ENCODE measurements around the gene MFGE8. TPM values are rescaled to one million over a fixed set of nuclear protein-coding genes. Genes with fewer than 3 reads are reported as not detected.
A peak's percentile ranks its signal among the peaks of the same experiment; 100 is the strongest.

The MFGE8 gene
- polyA plus RNA-seq, 4 donors, result 4.0 to 104 (median 22.2) TPM

DNA sequence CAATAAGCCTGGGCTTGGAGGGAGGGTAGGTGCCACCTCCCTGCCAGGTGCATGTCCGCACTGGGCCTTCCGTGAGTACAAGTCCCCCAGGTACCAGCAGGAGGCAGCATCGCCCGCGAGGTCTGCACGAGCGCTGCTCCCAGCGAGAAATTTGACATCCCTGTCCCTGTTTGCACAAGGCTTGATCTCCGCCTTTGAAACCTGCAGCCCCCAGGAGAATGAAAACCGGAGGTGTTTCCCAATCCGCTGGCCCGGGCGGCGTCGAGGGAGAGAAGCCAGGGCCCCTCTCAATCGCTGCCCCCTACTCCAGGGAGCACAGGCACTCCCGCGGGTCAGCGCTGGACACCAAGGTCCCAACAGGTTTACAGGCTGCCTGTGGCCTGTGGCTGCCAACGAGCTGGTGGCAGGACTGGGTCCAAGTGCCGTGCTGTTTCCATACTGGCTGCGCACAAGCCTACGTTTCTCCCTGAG lies 18.8 kb downstream of the MFGE8 start:
- Histone ChIP-seq H3K36me3 (ENCODE audit: control insufficient read depth in 3 of 3, insufficient read depth in 2 of 3, low read depth in 1 of 3, low read length in 3 of 3) (no peaks in the 10 kb centered on the region), H3K4me3 (ENCODE audit: low read depth in 1 of 3, low read length in 3 of 3) (peak overlapping the region in 2 of 3 donors; percentile 57 to 58), H3K27me3 (ENCODE audit: control insufficient read depth in 3 of 3, insufficient read depth in 3 of 3, low read length in 3 of 3) (peaks cover 0 to 24% (median 0%) of the 10 kb centered on the region in 3 donors), H3K9me3 (ENCODE audit: control insufficient read depth in 2 of 2, insufficient read depth in 1 of 2, low read depth in 1 of 2, low read length in 1 of 2) (no peaks in the 10 kb centered on the region), H3K27ac (ENCODE audit: low read depth in 1 of 3, low read length in 2 of 3) (no peak overlapping the region), H3K4me1 (ENCODE audit: control insufficient read depth in 3 of 3, insufficient read depth in 2 of 3, low read depth in 1 of 3, low read length in 2 of 3) (no peaks in the 10 kb centered on the region)
- peak; percentile 38 to 75 for DNase-seq
- WGBS, 3 donors, result 2 to 5% (median 3%) methylated on average over 22 to 23 of the region's 23 CpGs
- no peak for FAIRE-seq

DNA sequence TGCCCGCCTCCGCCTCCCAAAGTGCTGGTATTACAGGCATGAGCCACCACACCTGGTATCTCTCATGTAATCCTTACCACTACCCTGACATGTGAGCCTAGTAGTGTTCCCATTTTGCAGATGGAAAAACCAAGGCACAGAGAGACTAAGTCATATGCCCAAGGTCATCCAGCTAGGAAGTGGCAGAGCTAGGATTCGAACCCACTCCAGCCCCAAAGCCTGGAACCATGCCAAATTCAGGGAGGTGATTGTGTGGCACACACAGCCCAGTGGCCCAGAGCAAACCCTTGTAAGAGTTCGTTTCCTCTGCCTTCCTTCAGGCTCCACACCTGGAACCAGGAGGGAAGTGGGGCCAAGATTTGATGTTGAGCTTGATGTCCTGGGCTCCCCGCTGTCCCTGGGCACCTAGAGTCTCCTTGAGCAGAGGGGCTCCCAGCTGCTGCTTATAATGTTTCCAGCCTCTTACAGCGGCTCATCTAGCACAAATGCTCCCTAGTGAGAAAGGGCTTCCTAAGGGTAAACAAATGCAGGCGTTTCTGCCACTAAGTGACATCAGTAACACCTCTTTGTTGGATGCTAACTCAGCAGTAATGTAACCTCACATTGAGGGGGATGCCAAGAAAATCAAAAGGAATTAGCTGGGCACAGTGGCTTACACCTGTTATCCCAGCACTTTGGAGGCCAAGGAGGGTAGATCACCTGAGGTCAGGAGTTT lies 21.5 kb downstream of the MFGE8 start:
- no peak for DNase-seq
- H3K4me3 ChIP-seq (ENCODE audit: low read depth in 1 of 3, low read length in 3 of 3), result no peak overlapping the region
- H3K4me1 ChIP-seq (ENCODE audit: control insufficient read depth in 3 of 3, insufficient read depth in 2 of 3, low read depth in 1 of 3, low read length in 2 of 3), result no peaks in the 10 kb centered on the region
- WGBS, 3 donors, result 66 to 85% (median 79%) methylated on average over 7 of the region's 7 CpGs
- no peaks in the 10 kb centered on the region for H3K9me3 ChIP-seq (ENCODE audit: control insufficient read depth in 2 of 2, insufficient read depth in 1 of 2, low read depth in 1 of 2, low read length in 1 of 2)
- no peak for FAIRE-seq
- H3K27ac ChIP-seq (ENCODE audit: low read depth in 1 of 3, low read length in 2 of 3), result no peak overlapping the region
- no peaks in the 10 kb centered on the region for H3K36me3 ChIP-seq (ENCODE audit: control insufficient read depth in 3 of 3, insufficient read depth in 2 of 3, low read depth in 1 of 3, low read length in 3 of 3)
- peaks cover 0 to 24% (median 0%) of the 10 kb centered on the region in 3 donors for H3K27me3 ChIP-seq (ENCODE audit: control insufficient read depth in 3 of 3, insufficient read depth in 3 of 3, low read length in 3 of 3)

DNA sequence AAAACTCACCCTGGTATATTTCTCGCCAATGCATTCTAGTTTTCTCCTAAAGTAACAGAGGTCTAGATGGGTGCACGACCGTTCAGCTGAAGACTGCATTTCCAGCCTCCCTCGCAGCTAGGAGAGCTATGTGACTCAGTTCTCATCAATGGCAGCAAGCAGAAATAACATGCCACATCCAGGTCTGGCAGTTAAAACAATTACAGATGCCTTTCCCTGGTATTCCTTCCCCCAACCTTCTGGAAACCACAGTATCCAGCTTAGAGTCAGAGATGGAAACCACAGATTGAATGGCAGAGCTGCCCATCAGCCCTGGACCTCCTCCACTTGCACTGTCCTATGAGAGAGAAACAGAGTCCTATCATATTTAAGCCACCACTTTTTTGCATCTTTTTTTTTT lies 22.7 kb downstream of the MFGE8 start:
- DNase-seq, result no peak
- no peaks in the 10 kb centered on the region for H3K36me3 ChIP-seq (ENCODE audit: control insufficient read depth in 3 of 3, insufficient read depth in 2 of 3, low read depth in 1 of 3, low read length in 3 of 3)
- H3K27ac ChIP-seq (ENCODE audit: low read depth in 1 of 3, low read length in 2 of 3), result no peak overlapping the region
- 36 to 73% (median 40%) methylated on average over 4 of the region's 4 CpGs for WGBS, 3 donors
- peaks cover 0 to 21% (median 0%) of the 10 kb centered on the region in 3 donors for H3K27me3 ChIP-seq (ENCODE audit: control insufficient read depth in 3 of 3, insufficient read depth in 3 of 3, low read length in 3 of 3)
- no peaks in the 10 kb centered on the region for H3K4me1 ChIP-seq (ENCODE audit: control insufficient read depth in 3 of 3, insufficient read depth in 2 of 3, low read depth in 1 of 3, low read length in 2 of 3)
- FAIRE-seq, result no peak
- H3K9me3 ChIP-seq (ENCODE audit: control insufficient read depth in 2 of 2, insufficient read depth in 1 of 2, low read depth in 1 of 2, low read length in 1 of 2), result no peaks in the 10 kb centered on the region
- H3K4me3 ChIP-seq (ENCODE audit: low read depth in 1 of 3, low read length in 3 of 3), result no peak overlapping the region

DNA sequence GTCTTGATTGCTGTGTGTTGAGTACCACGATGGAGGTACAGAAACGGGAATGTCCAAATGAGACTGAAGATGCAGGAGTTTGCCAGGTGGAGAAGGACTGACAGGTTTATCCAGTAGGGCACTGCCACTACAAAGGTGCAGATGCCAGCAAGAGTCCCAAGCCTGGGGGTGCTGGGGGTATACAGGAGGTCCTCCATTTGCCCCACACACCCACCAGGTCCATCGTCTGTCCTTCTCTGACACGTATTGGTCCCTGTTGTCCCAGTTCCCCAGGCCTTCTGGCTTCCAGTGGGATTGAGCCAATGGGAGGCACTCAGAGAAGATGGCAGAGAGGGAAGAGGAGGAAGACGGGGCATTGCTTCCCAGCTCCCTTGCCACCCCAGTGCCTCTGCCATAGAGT lies 24.5 kb downstream of the MFGE8 start:
- no peaks in the 10 kb centered on the region for H3K9me3 ChIP-seq (ENCODE audit: control insufficient read depth in 2 of 2, insufficient read depth in 1 of 2, low read depth in 1 of 2, low read length in 1 of 2)
- DNase-seq (no peak), FAIRE-seq (no peak)
- H3K27ac ChIP-seq (ENCODE audit: low read depth in 1 of 3, low read length in 2 of 3), result no peak overlapping the region
- no peaks in the 10 kb centered on the region for H3K36me3 ChIP-seq (ENCODE audit: control insufficient read depth in 3 of 3, insufficient read depth in 2 of 3, low read depth in 1 of 3, low read length in 3 of 3)
- H3K4me3 ChIP-seq (ENCODE audit: low read depth in 1 of 3, low read length in 3 of 3), result no peak overlapping the region
- no peaks in the 10 kb centered on the region for H3K4me1 ChIP-seq (ENCODE audit: control insufficient read depth in 3 of 3, insufficient read depth in 2 of 3, low read depth in 1 of 3, low read length in 2 of 3)
- WGBS, 3 donors, result 82 to 90% (median 87%) methylated on average over 5 of the region's 5 CpGs
- peaks cover 0 to 4% (median 0%) of the 10 kb centered on the region in 3 donors for H3K27me3 ChIP-seq (ENCODE audit: control insufficient read depth in 3 of 3, insufficient read depth in 3 of 3, low read length in 3 of 3)

DNA sequence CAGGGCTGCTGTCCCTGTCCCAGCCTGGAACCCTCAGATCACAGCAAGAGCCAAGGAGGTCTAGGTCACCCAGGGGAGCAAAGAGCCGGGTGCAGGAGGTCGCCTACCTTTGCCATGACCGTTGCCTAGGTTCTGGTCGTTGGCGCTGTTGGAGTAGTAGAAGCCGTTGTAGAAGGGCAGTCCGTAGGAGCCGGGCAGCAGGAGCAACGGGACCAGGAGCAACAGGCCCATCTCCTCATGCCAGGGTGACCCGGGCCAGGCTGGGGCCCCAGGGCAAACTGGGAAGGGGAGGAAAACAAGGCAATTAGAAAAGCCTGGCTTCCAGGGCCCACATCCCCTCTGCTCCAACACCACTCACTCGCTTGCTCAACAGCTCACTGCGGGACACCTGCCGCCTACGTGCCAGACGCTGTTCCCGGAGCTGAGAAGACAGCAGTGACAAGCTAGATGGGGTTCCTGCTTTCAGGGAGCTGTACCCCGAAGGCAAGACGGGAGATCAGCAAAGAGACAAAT lies 26.1 kb downstream of the MFGE8 start:
- FAIRE-seq, result no peak
- WGBS, 3 donors, result 84 to 92% (median 92%) methylated on average over 18 of the region's 18 CpGs
- no peaks in the 10 kb centered on the region for H3K27me3 ChIP-seq (ENCODE audit: control insufficient read depth in 3 of 3, insufficient read depth in 3 of 3, low read length in 3 of 3)
- no peaks in the 10 kb centered on the region for H3K36me3 ChIP-seq (ENCODE audit: control insufficient read depth in 3 of 3, insufficient read depth in 2 of 3, low read depth in 1 of 3, low read length in 3 of 3)
- no peak for DNase-seq
- no peak overlapping the region for H3K4me3 ChIP-seq (ENCODE audit: low read depth in 1 of 3, low read length in 3 of 3)
- H3K9me3 ChIP-seq (ENCODE audit: control insufficient read depth in 2 of 2, insufficient read depth in 1 of 2, low read depth in 1 of 2, low read length in 1 of 2), result no peaks in the 10 kb centered on the region
- H3K4me1 ChIP-seq (ENCODE audit: control insufficient read depth in 3 of 3, insufficient read depth in 2 of 3, low read depth in 1 of 3, low read length in 2 of 3), result no peaks in the 10 kb centered on the region
- no peak overlapping the region for H3K27ac ChIP-seq (ENCODE audit: low read depth in 1 of 3, low read length in 2 of 3)

DNA sequence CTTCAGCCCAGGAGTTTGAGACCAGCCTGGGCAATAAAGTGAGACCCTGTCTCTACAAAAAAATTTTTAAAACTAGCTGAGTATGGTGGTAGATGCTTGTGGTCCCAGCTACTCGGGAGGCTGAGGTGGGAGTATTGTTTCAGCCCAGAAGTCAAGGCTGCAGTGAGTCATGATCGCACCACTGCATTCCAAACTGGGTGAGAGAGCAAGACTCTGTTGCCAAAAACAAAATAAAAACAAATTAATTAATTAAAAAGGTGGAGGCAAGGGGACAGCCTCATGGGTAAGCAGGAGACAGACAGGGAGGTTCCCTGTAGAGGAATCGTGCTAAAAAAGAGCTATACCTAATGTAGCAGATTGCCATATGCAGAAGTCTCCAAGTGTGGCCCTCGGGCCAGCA lies 30.4 kb downstream of the MFGE8 start:
- no peak for FAIRE-seq
- no peak for DNase-seq
- Histone ChIP-seq H3K9me3 (ENCODE audit: control insufficient read depth in 2 of 2, insufficient read depth in 1 of 2, low read depth in 1 of 2, low read length in 1 of 2) (no peaks in the 10 kb centered on the region), H3K27me3 (ENCODE audit: control insufficient read depth in 3 of 3, insufficient read depth in 3 of 3, low read length in 3 of 3) (no peaks in the 10 kb centered on the region), H3K4me1 (ENCODE audit: control insufficient read depth in 3 of 3, insufficient read depth in 2 of 3, low read depth in 1 of 3, low read length in 2 of 3) (no peaks in the 10 kb centered on the region), H3K4me3 (ENCODE audit: low read depth in 1 of 3, low read length in 3 of 3) (no peak overlapping the region), H3K27ac (ENCODE audit: low read depth in 1 of 3, low read length in 2 of 3) (no peak overlapping the region), H3K36me3 (ENCODE audit: control insufficient read depth in 3 of 3, insufficient read depth in 2 of 3, low read depth in 1 of 3, low read length in 3 of 3) (peaks cover 0 to 2% (median 0%) of the 10 kb centered on the region in 3 donors)
- 75 to 86% (median 79%) methylated on average over 4 of the region's 4 CpGs for WGBS, 3 donors

DNA sequence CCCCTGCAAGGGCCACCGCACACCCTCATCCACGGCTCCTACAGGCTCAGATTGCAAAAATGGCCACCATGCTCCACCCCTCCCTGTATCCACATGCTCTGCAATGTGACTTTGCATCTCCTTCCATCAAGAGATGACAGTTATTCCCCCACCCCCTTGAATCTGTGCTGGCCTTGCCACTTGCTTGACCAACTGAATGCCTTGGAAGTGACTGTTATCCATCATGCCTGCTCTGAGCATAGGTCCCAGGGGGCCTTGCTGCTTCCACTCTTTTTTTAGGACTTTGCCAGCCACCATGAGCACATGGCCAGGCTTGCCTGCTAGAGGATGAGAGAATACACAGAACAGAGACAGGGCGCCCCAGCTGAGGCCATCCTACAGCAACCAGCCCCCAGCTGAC lies 31.4 kb downstream of the MFGE8 start:
- 90 to 95% (median 92%) methylated on average over 3 of the region's 3 CpGs for WGBS, 3 donors
- H3K4me3 ChIP-seq (ENCODE audit: low read depth in 1 of 3, low read length in 3 of 3), result no peak overlapping the region
- DNase-seq (no peak), FAIRE-seq (no peak)
- H3K36me3 ChIP-seq (ENCODE audit: control insufficient read depth in 3 of 3, insufficient read depth in 2 of 3, low read depth in 1 of 3, low read length in 3 of 3), result peaks cover 0 to 2% (median 0%) of the 10 kb centered on the region in 3 donors
- no peaks in the 10 kb centered on the region for H3K9me3 ChIP-seq (ENCODE audit: control insufficient read depth in 2 of 2, insufficient read depth in 1 of 2, low read depth in 1 of 2, low read length in 1 of 2)
- no peak overlapping the region for H3K27ac ChIP-seq (ENCODE audit: low read depth in 1 of 3, low read length in 2 of 3)
- no peaks in the 10 kb centered on the region for H3K27me3 ChIP-seq (ENCODE audit: control insufficient read depth in 3 of 3, insufficient read depth in 3 of 3, low read length in 3 of 3)
- H3K4me1 ChIP-seq (ENCODE audit: control insufficient read depth in 3 of 3, insufficient read depth in 2 of 3, low read depth in 1 of 3, low read length in 2 of 3), result no peaks in the 10 kb centered on the region

DNA sequence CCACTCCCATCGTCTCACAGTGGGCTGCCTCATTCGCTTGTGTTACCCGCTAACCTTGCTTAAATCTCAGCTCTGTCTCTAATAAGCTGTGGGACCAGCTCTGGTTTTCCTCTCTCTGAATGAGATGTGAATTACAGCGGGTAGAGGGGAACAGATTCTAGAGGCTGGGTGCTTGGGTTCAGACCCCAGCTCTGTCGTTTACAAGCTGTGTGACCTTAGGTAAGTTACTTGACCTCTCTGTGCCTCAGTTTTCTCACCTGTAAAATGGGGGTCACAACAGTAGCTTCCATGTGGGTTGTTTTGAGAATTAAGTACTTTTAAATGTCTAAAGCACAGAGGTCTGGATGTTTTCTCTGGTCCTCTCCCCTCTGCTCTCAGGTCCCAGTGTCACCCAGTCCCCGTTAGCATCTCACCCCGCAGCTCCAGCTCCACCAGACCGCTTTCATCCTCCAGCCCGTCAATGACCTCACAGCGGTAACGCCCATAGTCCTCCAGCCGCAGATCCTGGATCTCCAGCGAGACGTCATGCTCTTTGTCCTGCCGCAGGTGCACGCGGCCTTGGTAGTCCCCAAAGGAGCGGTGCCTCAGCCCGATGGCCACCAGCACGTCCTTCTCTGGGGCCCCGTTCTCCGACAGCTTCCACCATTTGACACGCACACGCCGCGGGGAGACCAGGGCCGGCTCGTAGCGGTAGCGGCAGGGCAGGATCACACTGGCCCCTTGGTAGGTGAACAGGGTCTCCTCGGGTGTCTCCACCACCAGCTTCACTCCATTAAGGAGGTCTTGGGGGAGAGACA lies 32.0 kb downstream of the MFGE8 start:
- Histone ChIP-seq H3K27ac (ENCODE audit: low read depth in 1 of 3, low read length in 2 of 3) (no peak overlapping the region), H3K9me3 (ENCODE audit: control insufficient read depth in 2 of 2, insufficient read depth in 1 of 2, low read depth in 1 of 2, low read length in 1 of 2) (no peaks in the 10 kb centered on the region), H3K4me3 (ENCODE audit: low read depth in 1 of 3, low read length in 3 of 3) (no peak overlapping the region), H3K27me3 (ENCODE audit: control insufficient read depth in 3 of 3, insufficient read depth in 3 of 3, low read length in 3 of 3) (no peaks in the 10 kb centered on the region), H3K36me3 (ENCODE audit: control insufficient read depth in 3 of 3, insufficient read depth in 2 of 3, low read depth in 1 of 3, low read length in 3 of 3) (peaks cover 0 to 2% (median 0%) of the 10 kb centered on the region in 3 donors), H3K4me1 (ENCODE audit: control insufficient read depth in 3 of 3, insufficient read depth in 2 of 3, low read depth in 1 of 3, low read length in 2 of 3) (no peaks in the 10 kb centered on the region)
- 90 to 95% (median 92%) methylated on average over 31 of the region's 31 CpGs for WGBS, 3 donors
- FAIRE-seq (no peak), DNase-seq (no peak)

All from small intestine (tissue), 7 donors.